Gastrocnemius medialis (tissue), 4 donors: ENCODE data around the gene KCND1. TPM values are rescaled to one million over a fixed set of nuclear protein-coding genes. Genes with fewer than 3 reads are reported as not detected.

Source experiments
- ATAC-seq, 2 donors: fragments of 150-250 bp; one replicate each; pipeline ENCODE4 v1.9.1; 2016
- DNase-seq, 2 donors: peaks; one replicate each; pipeline ENCODE4 v3.0.0-alpha.2; 2019
- H3K27ac ChIP-seq, 4 donors: fragments of 200-600 bp; sonication (generic); 1 replicate in 1 of 4; 2 replicates in 3 of 4; pipeline ENCODE4 v1.5.1; 2016 to 2018; ENCODE audit warnings: mild to moderate bottlenecking in 2 of 4, moderate library complexity in 1 of 4
- H3K27me3 ChIP-seq, 3 donors: fragments of 200-600 bp; sonication (generic) in 2 of 3; 1 replicate in 1 of 3; 2 replicates in 2 of 3; pipeline versions ENCODE4 v1.5.1 to v1.6.0; 2016 to 2019; ENCODE audit warnings: mild to moderate bottlenecking in 1 of 3, moderate library complexity in 1 of 3
- H3K36me3 ChIP-seq, 2 donors: fragments of 200-600 bp; sonication (generic) in 1 of 2; one replicate each; pipeline ENCODE4 v1.5.1; 2017 to 2018
- H3K4me1 ChIP-seq, 2 donors: fragments of 200-600 bp; sonication (generic) in 1 of 2; one replicate each; pipeline ENCODE4 v1.5.1; 2016 to 2017; ENCODE audit warnings: mild to moderate bottlenecking in 2 of 2
- H3K4me3 ChIP-seq, 4 donors: fragments of 200-600 bp; sonication (generic) in 3 of 4; 1 replicate in 1 of 4; 2 replicates in 3 of 4; pipeline ENCODE4 v1.5.1; 2016 to 2019; ENCODE audit warnings: mild to moderate bottlenecking in 2 of 4
- H3K9me3 ChIP-seq, 3 donors: fragments of 200-600 bp; sonication (generic) in 2 of 3; 1 replicate in 1 of 3; 2 replicates in 2 of 3; pipeline ENCODE4 v1.5.1; 2016 to 2019
- POLR2A ChIP-seq, 2 donors: fragments of 450-650 bp; IDR thresholded peaks; one replicate each; pipeline ENCODE4 v1.6.1; 2017; ENCODE audit warnings: antibody characterized with exemption in 2 of 2, mild to moderate bottlenecking in 2 of 2, moderate library complexity in 2 of 2
- in situ Hi-C, 4 donors: fragments of 200-750 bp; cut with MboI; loops; one replicate each; pipeline versions ENCODE4 v1.15.0 to v1.8.0; 2017; ENCODE audit warnings: low sequenced_read_pairs in 4 of 4
- intact Hi-C: fragments of 100-400 bp; cut with DNase I; formaldehyde crosslinking; loops from one replicate; pipeline ENCODE4 v1.15.1; 2023; ENCODE audit warnings: low total_unique reads
- total RNA-seq, 4 donors: library from RNA; depleted of rRNA; stranded (reverse); fragments of >200 nt; gene quantifications; one replicate each; pipeline versions ENCODE4 v1.1.0 to v1.2.3, GENCODE V29; 2016
- TF ChIP-seq, protein P1 (sequence below), 5 experiments: fragments of 450-650 bp in 3 of 5; fragments of 200-600 bp in 2 of 5; sonication (generic) in 2 of 5; IDR thresholded peaks in 4 of 5; conservative IDR thresholded peaks in 1 of 5; 1 replicate in 4 of 5; 2 replicates in 1 of 5; pipeline ENCODE4 v1.5.1; 2016 to 2019; ENCODE audit warnings: antibody characterized with exemption in 5 of 5, mild to moderate bottlenecking in 3 of 5, moderate library complexity in 3 of 5

The KCND1 gene
- total RNA-seq, 4 donors from 2014 or later = 0.09 to 1.2 (median 0.77) TPM

DNA sequence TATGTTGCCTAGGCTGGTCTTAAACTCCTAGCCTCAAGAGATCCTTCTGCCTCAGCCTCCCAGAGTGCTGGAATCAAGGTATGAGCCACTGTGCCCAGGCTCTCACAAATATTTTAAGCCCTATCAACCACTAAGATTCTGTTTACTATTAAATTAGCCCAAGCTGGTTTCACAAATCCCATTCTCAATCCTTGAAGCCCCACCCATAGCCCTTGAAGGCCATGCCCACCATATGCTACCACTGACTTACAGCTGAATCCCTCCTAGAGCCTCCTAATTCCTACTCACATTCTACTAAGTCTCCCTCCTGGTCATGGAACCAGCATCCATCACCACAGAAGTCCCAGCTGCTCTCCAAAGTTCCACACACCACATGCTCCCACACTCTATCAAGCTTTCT is 20.7 kb upstream of the KCND1 start:
- no peak for ATAC-seq
- Histone ChIP-seq H3K27me3 (no peaks in the 10 kb centered on the region), H3K4me3 (no peak overlapping the region), H3K27ac (no peak overlapping the region), H3K36me3 (no peaks in the 10 kb centered on the region), H3K9me3 (no peaks in the 10 kb centered on the region), H3K4me1 (no peaks in the 10 kb centered on the region)
- no peak for TF ChIP-seq POLR2A (IDR thresholded peaks at IDR 0.05)
- TF ChIP-seq, protein P1, sequence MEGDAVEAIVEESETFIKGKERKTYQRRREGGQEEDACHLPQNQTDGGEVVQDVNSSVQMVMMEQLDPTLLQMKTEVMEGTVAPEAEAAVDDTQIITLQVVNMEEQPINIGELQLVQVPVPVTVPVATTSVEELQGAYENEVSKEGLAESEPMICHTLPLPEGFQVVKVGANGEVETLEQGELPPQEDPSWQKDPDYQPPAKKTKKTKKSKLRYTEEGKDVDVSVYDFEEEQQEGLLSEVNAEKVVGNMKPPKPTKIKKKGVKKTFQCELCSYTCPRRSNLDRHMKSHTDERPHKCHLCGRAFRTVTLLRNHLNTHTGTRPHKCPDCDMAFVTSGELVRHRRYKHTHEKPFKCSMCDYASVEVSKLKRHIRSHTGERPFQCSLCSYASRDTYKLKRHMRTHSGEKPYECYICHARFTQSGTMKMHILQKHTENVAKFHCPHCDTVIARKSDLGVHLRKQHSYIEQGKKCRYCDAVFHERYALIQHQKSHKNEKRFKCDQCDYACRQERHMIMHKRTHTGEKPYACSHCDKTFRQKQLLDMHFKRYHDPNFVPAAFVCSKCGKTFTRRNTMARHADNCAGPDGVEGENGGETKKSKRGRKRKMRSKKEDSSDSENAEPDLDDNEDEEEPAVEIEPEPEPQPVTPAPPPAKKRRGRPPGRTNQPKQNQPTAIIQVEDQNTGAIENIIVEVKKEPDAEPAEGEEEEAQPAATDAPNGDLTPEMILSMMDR (IDR thresholded peaks at IDR 0.05 in 4 of 5, conservative IDR thresholded peaks at IDR 0.05 in 1 of 5) = no peak
- in situ Hi-C loops = no loop called here
- intact Hi-C loops = no loop called here
- DNase-seq = no peak

DNA sequence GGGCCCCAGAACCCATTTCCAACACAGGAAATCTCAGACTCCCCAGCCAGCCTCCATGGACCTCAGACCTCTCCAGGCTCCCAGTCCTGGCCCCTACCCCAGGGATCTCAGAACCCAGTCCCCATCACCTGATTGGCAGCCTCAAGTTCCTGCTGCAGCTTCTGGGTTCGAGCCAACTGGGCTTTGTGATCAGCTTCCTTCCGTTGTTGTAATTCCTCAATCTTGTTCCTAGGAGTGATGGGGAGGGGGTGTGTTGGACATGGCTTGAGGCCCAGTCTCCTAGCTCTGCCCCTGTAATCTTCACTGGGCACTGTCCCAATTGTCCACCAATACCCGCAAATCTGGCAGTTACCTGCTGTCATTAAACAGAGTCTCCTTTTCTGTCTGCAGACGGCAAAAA is 17.8 kb upstream of the KCND1 start:
- TF ChIP-seq, protein P1 (IDR thresholded peaks at IDR 0.05 in 4 of 5, conservative IDR thresholded peaks at IDR 0.05 in 1 of 5) = no peak
- TF ChIP-seq POLR2A (IDR thresholded peaks at IDR 0.05) = no peak
- Histone ChIP-seq H3K36me3 (peaks cover 0 to 6% of the 10 kb centered on the region in 2 donors), H3K27me3 (no peaks in the 10 kb centered on the region), H3K27ac (no peak overlapping the region), H3K4me1 (no peaks in the 10 kb centered on the region), H3K4me3 (no peak overlapping the region), H3K9me3 (no peaks in the 10 kb centered on the region)
- in situ Hi-C loops (no loop called here), intact Hi-C loops (no loop called here)
- DNase-seq (no peak), ATAC-seq (no peak)

DNA sequence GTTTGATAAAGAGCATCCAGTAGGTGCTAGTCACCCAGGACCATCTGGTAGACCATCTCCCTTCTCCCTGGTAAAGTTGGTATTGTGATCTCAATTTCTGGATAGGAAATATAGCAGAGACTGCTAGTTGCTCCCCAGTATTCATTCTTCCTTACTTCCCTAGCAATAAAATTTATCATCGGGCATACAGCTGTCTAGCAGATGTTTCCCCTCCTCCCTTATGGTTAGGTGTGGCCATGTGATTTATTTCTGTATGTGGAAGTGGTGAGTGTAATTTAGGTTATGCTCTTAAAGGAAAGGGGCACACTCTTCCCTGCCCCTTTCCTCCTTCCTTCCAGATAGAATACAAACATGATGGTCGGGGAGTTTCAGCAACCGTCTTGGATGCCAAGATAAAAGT is 12.3 kb upstream of the KCND1 start:
- Histone ChIP-seq H3K27me3 (no peaks in the 10 kb centered on the region), H3K27ac (no peak overlapping the region), H3K9me3 (no peaks in the 10 kb centered on the region), H3K36me3 (peaks cover 0 to 21% of the 10 kb centered on the region in 2 donors), H3K4me1 (no peaks in the 10 kb centered on the region), H3K4me3 (no peak overlapping the region)
- in situ Hi-C loops (no loop called here), intact Hi-C loops (no loop called here)
- no peak for DNase-seq
- ATAC-seq = no peak
- TF ChIP-seq, protein P1 (IDR thresholded peaks at IDR 0.05 in 4 of 5, conservative IDR thresholded peaks at IDR 0.05 in 1 of 5) = no peak
- TF ChIP-seq POLR2A (IDR thresholded peaks at IDR 0.05) = no peak

DNA sequence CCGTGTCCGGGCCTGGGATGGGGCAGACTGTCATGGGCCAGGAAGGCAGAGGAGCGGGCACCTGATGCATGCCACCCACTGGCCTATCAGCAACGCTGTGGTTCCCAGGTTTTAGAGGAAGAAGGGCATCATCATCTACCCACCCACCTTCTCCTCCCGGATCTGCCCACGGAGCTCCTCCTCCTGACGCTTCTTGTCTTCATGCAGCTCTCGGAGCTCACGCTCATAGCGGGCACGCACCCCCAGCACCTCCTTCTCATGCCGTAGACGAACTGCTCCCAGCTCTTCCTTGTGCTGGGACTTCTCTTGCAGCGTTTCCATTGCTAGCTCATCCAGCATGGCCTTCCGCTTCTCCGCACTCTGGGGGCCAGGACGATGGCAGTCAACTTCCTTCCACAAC is 11.4 kb upstream of the KCND1 start:
- in situ Hi-C loops (no loop called here), intact Hi-C loops (no loop called here)
- no peak for ATAC-seq

More for the DNA sequence above, 11.4 kb upstream of the KCND1 start:
- Histone ChIP-seq H3K27ac (no peak overlapping the region), H3K36me3 (peaks cover 0 to 21% of the 10 kb centered on the region in 2 donors), H3K9me3 (no peaks in the 10 kb centered on the region), H3K4me1 (no peaks in the 10 kb centered on the region), H3K4me3 (no peak overlapping the region), H3K27me3 (no peaks in the 10 kb centered on the region)
- no peak for TF ChIP-seq POLR2A (IDR thresholded peaks at IDR 0.05)
- TF ChIP-seq, protein P1 (IDR thresholded peaks at IDR 0.05 in 4 of 5, conservative IDR thresholded peaks at IDR 0.05 in 1 of 5) = no peak
- DNase-seq = no peak
